Measurements from ENCODE around the gene DYNC1LI1. TPM values are rescaled to one million over a fixed set of nuclear protein-coding genes. Genes with fewer than 3 reads are reported as not detected.

DYNC1LI1 gene
- total and polyA plus RNA-seq, 9 of the 15 experiments (the other 6 are each of a cell fraction or from before 2014, with no cell fraction given), result 21.0 to 85.4 (median 61.3) TPM

- TF ChIP-seq RNF219 (CRISPR knock-in tag; IDR thresholded peaks at IDR 0.05) (no peak), RFX5 (IDR thresholded peaks at IDR 0.05; ENCODE audit: low read depth, low read length) (no peak), ZNF507 (tag; conservative IDR thresholded peaks at IDR 0.05) (no peak), ZBTB5 (IDR thresholded peaks at IDR 0.05) (no peak), BCL6 (CRISPR knock-in tag; IDR thresholded peaks at IDR 0.05) (no peak), PTBP1 (IDR thresholded peaks at IDR 0.05; ENCODE audit: low read depth, low read length) (no peak), ZNF445 (CRISPR knock-in tag; IDR thresholded peaks at IDR 0.05; ENCODE audit: low read depth) (no peak), FOXP4 (CRISPR knock-in tag; IDR thresholded peaks at IDR 0.05; ENCODE audit: borderline replicate concordance) (no peak), KLF1 (tag; IDR thresholded peaks at IDR 0.05) (no peak)
Measured at GRCh38 chr3:32612547-32612946, 41.9 kb upstream of the DYNC1LI1 start (continued).

Measured in K562 (cell line).